CD8-positive, alpha-beta memory T cell (primary cell): ENCODE measurements around the gene PNMA6E. TPM values are rescaled to one million over a fixed set of nuclear protein-coding genes. Genes with fewer than 3 reads are reported as not detected.

Source experiments
- CTCF ChIA-PET: fragments of 350-600 bp; sonication (Branson Sonifier 250); formaldehyde crosslinking; loops from one replicate; lab custom pipeline; 2021; ENCODE audit warnings: antibody characterized with exemption; lab: Charles Lee
- POLR2A ChIA-PET: fragments of 350-600 bp; sonication (Branson Sonifier 250); formaldehyde crosslinking; loops from one replicate; lab custom pipeline; 2021; ENCODE audit warnings: antibody characterized with exemption; lab: Charles Lee
- DNase-seq, 5 donors: peaks; one replicate each; pipeline versions ENCODE4 v3.0.0 to v3.0.0-alpha.2; 2020 to 2022; ENCODE audit warnings: mixed read lengths in 1 of 5
- H3K27ac ChIP-seq: one replicate; pipeline ENCODE4 v1.7.0; 2013; ENCODE audit warnings: low read depth, mild to moderate bottlenecking, low read length, moderate library complexity
- H3K27me3 ChIP-seq: 2 replicates; pipeline ENCODE4 v1.7.0; 2013; ENCODE audit warnings: low read length, mild to moderate bottlenecking; ENCODE audit not compliant: insufficient read depth, poor library complexity, severe bottlenecking
- H3K36me3 ChIP-seq: 2 replicates; pipeline ENCODE4 v1.7.0; 2013; ENCODE audit warnings: mild to moderate bottlenecking, low read length, moderate library complexity; ENCODE audit not compliant: insufficient read depth
- H3K4me1 ChIP-seq: 2 replicates; pipeline ENCODE4 v1.7.0; 2013; ENCODE audit warnings: mild to moderate bottlenecking, low read length, moderate library complexity; ENCODE audit not compliant: insufficient read depth
- H3K4me3 ChIP-seq: 2 replicates; pipeline ENCODE4 v1.7.0; 2013; ENCODE audit warnings: mild to moderate bottlenecking, low read length
- H3K9me3 ChIP-seq: 2 replicates; pipeline ENCODE4 v1.7.0; 2013; ENCODE audit warnings: mild to moderate bottlenecking, low read length
- H3K27ac Mint-ChIP-seq, 8 donors: one replicate each; pipeline ENCODE4 v1.8.0; 2020 to 2021; ENCODE audit warnings: mixed read lengths in 8 of 8, mild to moderate bottlenecking in 6 of 8, inconsistent platforms in 3 of 8, moderate library complexity in 3 of 8
- H3K27me3 Mint-ChIP-seq, 2 donors: one replicate each; pipeline ENCODE4 v1.8.0; 2020 to 2021; ENCODE audit warnings: mixed read lengths in 2 of 2, mild to moderate bottlenecking in 1 of 2, moderate library complexity in 1 of 2
- H3K36me3 Mint-ChIP-seq, 3 donors: one replicate each; pipeline ENCODE4 v1.8.0; 2020 to 2021; ENCODE audit warnings: mixed read lengths in 3 of 3, inconsistent platforms in 1 of 3, mild to moderate bottlenecking in 1 of 3
- H3K4me1 Mint-ChIP-seq, 3 donors: one replicate each; pipeline ENCODE4 v1.8.0; 2020 to 2021; ENCODE audit warnings: mixed read lengths in 3 of 3, inconsistent platforms in 1 of 3, mild to moderate bottlenecking in 1 of 3
- H3K4me3 Mint-ChIP-seq, 7 donors: one replicate each; pipeline ENCODE4 v1.8.0; 2020 to 2021; ENCODE audit warnings: mixed read lengths in 7 of 7, mild to moderate bottlenecking in 6 of 7, moderate library complexity in 4 of 7, inconsistent platforms in 2 of 7
- H3K9me3 Mint-ChIP-seq, 5 donors: one replicate each; pipeline ENCODE4 v1.8.0; 2020 to 2022; ENCODE audit warnings: mixed read lengths in 5 of 5, mild to moderate bottlenecking in 3 of 5, moderate library complexity in 2 of 5, inconsistent platforms in 1 of 5
- polyA plus RNA-seq: library from polyadenylated mRNA; unstranded; fragments of 300-500 nt; fragmentation: Illumina TruSeq; gene quantifications from one replicate; pipeline ENCODE4 v1.2.3, GENCODE V29; 2021
- total RNA-seq, 2 experiments: library from RNA; stranded (reverse); gene quantifications; one replicate each; pipeline ENCODE4 v1.2.3, GENCODE V29; 2021

Gene PNMA6E
- total and polyA plus RNA-seq, 3 experiments from 2014 or later = not detected

- Histone ChIP-seq H3K36me3 (no peaks in the 10 kb centered on the region), H3K27me3 (no peaks in the 10 kb centered on the region), H3K9me3 (no peaks in the 10 kb centered on the region), H3K27ac (no peak overlapping the region), H3K4me1 (no peaks in the 10 kb centered on the region), H3K4me3 (no peak overlapping the region)
- Mint-ChIP-seq H3K9me3 (peaks cover 0 to 2% (median 0%) of the 10 kb centered on the region in 5 donors), H3K36me3 (no peaks in the 10 kb centered on the region), H3K4me3 (no peak overlapping the region), H3K27me3 (peaks cover 6 to 16% of the 10 kb centered on the region in 2 donors), H3K4me1 (no peaks in the 10 kb centered on the region), H3K27ac (no peak overlapping the region)
- ChIA-PET POLR2A (no interaction called here), CTCF (no interaction called here)
- DNase-seq = no peak
Measured at GRCh38 chrX:153441296-153441695, 40.1 kb upstream of the PNMA6E start.

GRCh38 chrX:153440556-153441135 lies 39.5 kb upstream of the PNMA6E start:
- POLR2A ChIA-PET = no interaction called here
- Mint-ChIP-seq H3K27me3 (peaks cover 6 to 16% of the 10 kb centered on the region in 2 donors), H3K9me3 (peaks cover 0 to 2% (median 0%) of the 10 kb centered on the region in 5 donors), H3K4me3 (no peak overlapping the region), H3K36me3 (no peaks in the 10 kb centered on the region), H3K27ac (no peak overlapping the region), H3K4me1 (no peaks in the 10 kb centered on the region)
- Histone ChIP-seq H3K4me1 (no peaks in the 10 kb centered on the region), H3K4me3 (no peak overlapping the region), H3K36me3 (no peaks in the 10 kb centered on the region), H3K9me3 (no peaks in the 10 kb centered on the region), H3K27ac (no peak overlapping the region), H3K27me3 (no peaks in the 10 kb centered on the region)
- CTCF ChIA-PET = no interaction called here
- no peak for DNase-seq

- H3K27ac Mint-ChIP-seq = no peak overlapping the region
- Histone ChIP-seq H3K9me3 (no peaks in the 10 kb centered on the region), H3K27me3 (no peaks in the 10 kb centered on the region), H3K27ac (no peak overlapping the region), H3K4me3 (no peak overlapping the region), H3K4me1 (no peaks in the 10 kb centered on the region), H3K36me3 (no peaks in the 10 kb centered on the region)
- peaks cover 0 to 2% (median 0%) of the 10 kb centered on the region in 5 donors for H3K9me3 Mint-ChIP-seq
- H3K27me3 Mint-ChIP-seq = peaks cover 6 to 16% of the 10 kb centered on the region in 2 donors
- H3K4me1 Mint-ChIP-seq = no peaks in the 10 kb centered on the region
- CTCF ChIA-PET = no interaction called here
- H3K36me3 Mint-ChIP-seq = no peaks in the 10 kb centered on the region
- POLR2A ChIA-PET = no interaction called here
- H3K4me3 Mint-ChIP-seq = no peak overlapping the region
- DNase-seq = no peak
Measured at GRCh38 chrX:153439977-153440376, 38.8 kb upstream of the PNMA6E start.

- Mint-ChIP-seq H3K4me1 (no peaks in the 10 kb centered on the region), H3K27me3 (peaks cover 6 to 24% of the 10 kb centered on the region in 2 donors), H3K27ac (no peak overlapping the region), H3K4me3 (peak overlapping the region in 1 of 7 donors; percentile 1), H3K36me3 (no peaks in the 10 kb centered on the region), H3K9me3 (peaks cover 0 to 2% (median 0%) of the 10 kb centered on the region in 5 donors)
- no peak overlapping the region for H3K4me3 ChIP-seq
- no peaks in the 10 kb centered on the region for H3K4me1 ChIP-seq
- H3K27ac ChIP-seq = no peak overlapping the region
- no peaks in the 10 kb centered on the region for H3K27me3 ChIP-seq
- ChIA-PET CTCF (interaction anchor here (2.1 kb wide), 1 partner anchor 39 kb away, joined by 5 read pairs; no protein-coding TSS in a partner anchor), POLR2A (no interaction called here)
- no peaks in the 10 kb centered on the region for H3K36me3 ChIP-seq
- no peaks in the 10 kb centered on the region for H3K9me3 ChIP-seq
- no peak for DNase-seq
Measured at GRCh38 chrX:153438532-153438931, 37.4 kb upstream of the PNMA6E start.

GRCh38 chrX:153435845-153436244 lies 34.7 kb upstream of the PNMA6E start:
- POLR2A ChIA-PET = no interaction called here
- H3K4me1 ChIP-seq = no peaks in the 10 kb centered on the region
- Mint-ChIP-seq H3K36me3 (peaks cover 0 to 1% (median 0%) of the 10 kb centered on the region in 3 donors), H3K27ac (no peak overlapping the region), H3K27me3 (peaks cover 6 to 34% of the 10 kb centered on the region in 2 donors), H3K4me3 (no peak overlapping the region), H3K9me3 (peaks cover 0 to 3% (median 1%) of the 10 kb centered on the region in 5 donors), H3K4me1 (no peaks in the 10 kb centered on the region)
- H3K4me3 ChIP-seq = no peak overlapping the region
- H3K27me3 ChIP-seq = no peaks in the 10 kb centered on the region
- CTCF ChIA-PET = no interaction called here
- no peak for DNase-seq
- H3K9me3 ChIP-seq = no peaks in the 10 kb centered on the region
- no peaks in the 10 kb centered on the region for H3K36me3 ChIP-seq
- H3K27ac ChIP-seq = no peak overlapping the region

- no peaks in the 10 kb centered on the region for H3K9me3 ChIP-seq
- no peaks in the 10 kb centered on the region for H3K27me3 ChIP-seq
- H3K4me3 Mint-ChIP-seq = no peak overlapping the region
- no peak overlapping the region for H3K27ac ChIP-seq
- H3K4me1 Mint-ChIP-seq = no peaks in the 10 kb centered on the region
- peaks cover 0 to 6% (median 0%) of the 10 kb centered on the region in 3 donors for H3K36me3 Mint-ChIP-seq
- DNase-seq = no peak
- no peak overlapping the region for H3K4me3 ChIP-seq
- peaks cover 0 to 7% (median 3%) of the 10 kb centered on the region in 5 donors for H3K9me3 Mint-ChIP-seq
- no peaks in the 10 kb centered on the region for H3K36me3 ChIP-seq
- H3K4me1 ChIP-seq = no peaks in the 10 kb centered on the region
- CTCF ChIA-PET = no interaction called here
- no peak overlapping the region for H3K27ac Mint-ChIP-seq
- POLR2A ChIA-PET = no interaction called here
- H3K27me3 Mint-ChIP-seq = peaks cover 6 to 35% of the 10 kb centered on the region in 2 donors
Measured at GRCh38 chrX:153434801-153435200, 33.7 kb upstream of the PNMA6E start.

GRCh38 chrX:153433781-153434285 lies 32.7 kb upstream of the PNMA6E start:
- CTCF ChIA-PET = no interaction called here
- no peak for DNase-seq
- H3K27me3 Mint-ChIP-seq = peaks cover 6 to 35% of the 10 kb centered on the region in 2 donors
- H3K4me3 Mint-ChIP-seq = no peak overlapping the region
- Histone ChIP-seq H3K36me3 (no peaks in the 10 kb centered on the region), H3K9me3 (no peaks in the 10 kb centered on the region), H3K27ac (no peak overlapping the region), H3K4me1 (no peaks in the 10 kb centered on the region), H3K4me3 (no peak overlapping the region), H3K27me3 (no peaks in the 10 kb centered on the region)
- peaks cover 0 to 7% (median 3%) of the 10 kb centered on the region in 5 donors for H3K9me3 Mint-ChIP-seq
- POLR2A ChIA-PET = no interaction called here
- no peak overlapping the region for H3K27ac Mint-ChIP-seq
- H3K36me3 Mint-ChIP-seq = peaks cover 0 to 6% (median 0%) of the 10 kb centered on the region in 3 donors
- no peaks in the 10 kb centered on the region for H3K4me1 Mint-ChIP-seq

GRCh38 chrX:153433161-153433680 lies 32.1 kb upstream of the PNMA6E start:
- Histone ChIP-seq H3K27ac (no peak overlapping the region), H3K36me3 (no peaks in the 10 kb centered on the region), H3K9me3 (no peaks in the 10 kb centered on the region), H3K27me3 (no peaks in the 10 kb centered on the region), H3K4me3 (no peak overlapping the region), H3K4me1 (no peaks in the 10 kb centered on the region)
- no peaks in the 10 kb centered on the region for H3K4me1 Mint-ChIP-seq
- POLR2A ChIA-PET = no interaction called here
- peaks cover 0 to 7% (median 5%) of the 10 kb centered on the region in 5 donors for H3K9me3 Mint-ChIP-seq
- H3K27me3 Mint-ChIP-seq = peaks cover under 1 to 30% of the 10 kb centered on the region in 2 donors
- no peak overlapping the region for H3K4me3 Mint-ChIP-seq
- H3K36me3 Mint-ChIP-seq = peaks cover 0 to 6% (median 0%) of the 10 kb centered on the region in 3 donors
- no peak for DNase-seq
- no peak overlapping the region for H3K27ac Mint-ChIP-seq
- CTCF ChIA-PET = no interaction called here
